NOMO-1 treated with DMSO at 0.1 percent for 48 hours (cell line): ENCODE results near the gene TTC31.
"Not testable (repeated sequence)": the region's sequence is repeated elsewhere in the genome, so short reads cannot be mapped to it uniquely, and the experiment has no call there.

Source experiments
- DNase-seq: peaks from one replicate; lab custom pipeline; 2025; ENCODE audit not compliant: unreplicated experiment; lab: John Stamatoyannopoulos, UW

The TTC31 gene

DNA sequence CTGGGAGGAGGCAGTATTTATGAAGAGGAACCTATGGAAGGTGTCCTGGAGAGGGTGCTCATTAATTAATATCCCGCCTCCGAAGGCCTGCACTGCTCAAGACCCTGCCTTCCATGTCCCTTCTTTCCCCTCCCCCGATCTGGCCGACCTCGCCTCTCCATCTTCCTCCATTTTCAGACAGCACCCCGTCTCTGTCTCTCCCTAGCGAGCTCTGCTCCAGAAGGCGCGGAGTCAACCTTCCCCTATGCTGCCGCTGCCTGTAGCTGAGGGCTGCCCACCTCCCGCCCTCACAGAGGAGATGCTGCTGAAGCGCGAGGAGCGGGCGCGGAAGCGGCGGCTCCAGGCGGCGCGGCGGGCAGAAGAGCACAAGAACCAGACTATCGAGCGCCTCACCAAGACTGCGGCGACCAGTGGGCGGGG, 25.7 kb upstream of the TTC31 start:
- DNase-seq: peak; percentile 45

DNA sequence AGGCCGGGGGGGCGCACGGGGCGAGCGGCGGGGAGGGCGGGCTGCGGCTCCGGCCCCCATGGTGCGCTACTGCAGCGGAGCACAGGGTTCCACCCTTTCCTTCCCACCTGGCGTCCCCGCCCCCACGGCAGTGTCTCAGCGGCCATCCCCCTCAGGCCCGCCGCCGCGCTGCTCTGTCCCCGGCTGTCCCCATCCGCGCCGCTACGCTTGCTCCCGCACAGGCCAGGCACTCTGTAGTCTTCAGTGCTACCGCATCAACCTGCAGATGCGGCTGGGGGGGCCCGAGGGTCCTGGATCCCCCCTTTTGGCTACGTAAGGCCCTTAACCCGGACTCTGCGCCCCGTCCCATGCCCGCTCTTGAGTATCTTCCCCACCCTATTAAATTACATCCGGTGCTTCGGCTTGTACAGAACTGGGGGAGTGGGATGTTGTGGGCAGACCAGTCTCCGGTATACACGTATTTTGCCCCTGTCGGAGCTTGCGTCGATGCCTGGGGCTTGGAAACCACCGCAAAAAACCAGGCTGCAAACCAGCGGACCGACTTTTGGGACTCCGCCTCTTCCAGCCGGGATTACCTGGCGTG, 25.2 kb upstream of the TTC31 start:
- no peak for DNase-seq

DNA sequence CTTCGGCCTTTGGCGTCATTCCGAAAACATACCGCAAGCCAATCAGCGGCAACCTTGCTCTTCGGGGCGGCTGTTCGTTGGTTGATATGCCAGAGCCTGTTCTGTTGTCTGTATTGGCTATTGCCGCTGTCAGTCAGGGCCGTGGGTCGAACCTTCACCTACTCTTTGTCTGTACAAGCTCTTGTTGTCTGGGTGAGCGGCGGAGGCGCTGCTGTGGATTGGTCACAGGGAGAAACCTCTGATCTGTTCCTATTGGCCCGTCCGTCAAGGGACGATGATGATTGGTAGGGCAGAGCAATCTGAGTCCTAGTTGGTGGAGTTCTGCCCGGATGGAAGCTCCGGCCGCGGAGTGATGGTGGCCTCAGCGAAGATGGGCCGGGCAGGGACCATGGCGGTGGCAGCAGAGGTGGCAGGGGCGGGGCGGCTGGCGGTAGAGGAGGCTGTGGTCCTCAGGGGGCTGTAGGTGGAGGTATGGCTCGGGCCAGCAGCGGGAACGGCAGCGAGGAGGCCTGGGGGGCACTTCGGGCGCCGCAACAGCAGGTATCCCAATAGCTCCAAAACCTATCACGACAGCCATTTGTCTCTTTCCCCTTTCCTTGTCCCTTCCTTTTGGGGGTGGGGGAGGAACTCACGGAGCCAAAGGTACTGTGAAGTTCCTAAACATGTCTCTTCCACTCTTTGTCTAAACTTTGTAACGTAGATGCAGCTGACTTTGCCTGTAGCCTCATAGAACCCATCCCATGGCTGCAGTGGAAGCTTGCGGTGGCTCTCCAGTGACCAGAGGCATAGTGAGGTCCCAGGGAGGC, 24.5 kb upstream of the TTC31 start, which contains the start of gene WBP1:
Gene WBP1, plus strand, starts transcription at position 307 of the 806 bp plus-strand sequence. Its CDS starts 165 bp downstream, at position 472.
- DNase-seq: peak; percentile 100

DNA sequence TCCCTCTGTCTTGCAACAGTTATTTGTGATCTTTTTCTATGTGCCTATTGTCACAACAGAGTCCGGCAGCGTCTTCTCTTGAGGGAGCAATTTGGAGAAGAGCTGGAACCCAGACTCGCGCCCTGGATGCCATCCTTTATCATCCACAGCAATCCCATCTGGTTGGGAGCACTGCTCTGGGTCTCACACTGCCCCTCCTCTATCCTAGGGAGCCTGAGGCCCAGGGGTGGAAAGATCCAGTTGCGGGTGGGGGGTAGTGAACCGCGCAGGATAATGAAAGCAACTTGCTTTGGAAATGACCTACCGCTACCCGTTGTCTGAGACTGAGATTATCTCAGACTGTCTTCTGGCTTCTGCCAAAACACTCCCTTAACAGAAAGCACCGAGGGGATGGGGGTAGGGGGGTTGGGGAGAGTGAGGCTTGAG, 23.9 kb upstream of the TTC31 start:
- no peak for DNase-seq

DNA sequence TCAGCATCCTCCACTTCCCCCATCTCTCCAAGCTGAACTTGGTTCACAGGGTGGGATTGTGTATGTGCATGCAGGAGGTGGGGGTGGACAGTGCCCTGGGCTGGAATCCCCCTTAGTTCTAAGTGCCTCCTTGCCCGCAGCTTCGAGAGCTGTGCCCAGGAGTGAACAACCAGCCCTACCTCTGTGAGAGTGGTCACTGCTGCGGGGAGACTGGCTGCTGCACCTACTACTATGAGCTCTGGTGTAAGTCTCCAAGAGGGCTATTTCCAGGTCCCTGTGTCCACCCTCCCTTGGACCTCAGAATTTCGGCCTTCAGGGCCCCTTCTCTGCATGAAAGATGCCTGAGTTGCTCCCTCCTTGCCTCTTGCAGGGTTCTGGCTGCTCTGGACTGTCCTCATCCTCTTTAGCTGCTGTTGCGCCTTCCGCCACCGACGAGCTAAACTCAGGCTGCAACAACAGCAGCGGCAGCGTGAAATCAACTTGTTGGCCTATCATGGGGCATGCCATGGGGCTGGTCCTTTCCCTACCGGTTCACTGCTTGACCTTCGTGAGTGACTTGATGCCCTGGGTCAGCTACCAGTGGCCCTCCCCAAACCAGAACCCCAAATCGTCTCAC, 23.3 kb upstream of the TTC31 start:
- DNase-seq: not testable (repeated sequence)

DNA sequence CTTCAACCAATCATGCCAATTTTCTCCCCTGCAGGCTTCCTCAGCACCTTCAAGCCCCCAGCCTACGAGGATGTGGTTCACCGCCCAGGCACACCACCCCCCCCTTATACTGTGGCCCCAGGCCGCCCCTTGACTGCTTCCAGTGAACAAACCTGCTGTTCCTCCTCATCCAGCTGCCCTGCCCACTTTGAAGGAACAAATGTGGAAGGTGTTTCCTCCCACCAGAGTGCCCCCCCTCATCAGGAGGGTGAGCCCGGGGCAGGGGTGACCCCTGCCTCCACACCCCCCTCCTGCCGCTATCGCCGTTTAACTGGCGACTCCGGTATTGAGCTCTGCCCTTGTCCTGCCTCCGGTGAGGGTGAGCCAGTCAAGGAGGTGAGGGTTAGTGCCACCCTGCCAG, 22.7 kb upstream of the TTC31 start:
- DNase-seq: not testable (repeated sequence)

GRCh38 chr2:74461187-74462053, 21.5 kb upstream of the TTC31 start:
- DNase-seq: no peak

- no peak for DNase-seq
Observed at GRCh38 chr2:74462054-74462785, 20.7 kb upstream of the TTC31 start.

DNA sequence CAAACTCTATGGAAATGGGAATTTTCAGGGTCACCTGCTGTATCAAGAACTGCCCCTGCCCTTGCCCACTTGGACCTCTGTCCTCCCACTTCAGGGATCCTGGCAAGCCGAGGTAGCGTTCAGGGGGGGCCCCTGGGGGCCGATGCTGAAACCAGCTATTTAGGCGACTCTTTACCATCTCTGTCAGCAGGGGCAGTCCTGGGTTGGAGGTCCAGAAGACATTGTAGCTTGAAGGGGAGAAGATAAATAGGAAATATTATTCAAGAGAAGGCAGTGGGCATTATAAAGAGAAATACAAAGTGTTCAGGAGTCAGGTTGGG, 20.1 kb upstream of the TTC31 start:
- DNase-seq: no peak

DNA sequence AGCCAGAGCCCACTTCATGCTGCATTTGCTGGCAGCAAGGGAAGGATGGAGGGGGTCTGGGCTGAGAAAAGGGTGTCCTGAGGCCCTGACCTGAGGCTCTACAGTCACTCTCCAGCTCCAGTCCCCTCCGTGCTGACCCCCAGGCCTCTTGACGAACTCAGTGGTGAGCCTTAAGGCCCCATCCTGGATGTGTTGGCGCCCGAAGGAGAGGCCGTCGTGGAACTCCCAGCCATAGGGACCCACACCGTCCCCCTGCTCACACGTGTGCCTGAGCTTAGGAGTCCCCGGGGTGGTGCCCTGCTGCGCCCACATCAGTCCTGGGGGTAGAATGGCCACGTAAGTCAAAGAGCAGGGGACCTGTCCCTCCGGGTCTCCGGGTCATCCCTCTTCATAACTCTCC, 18.5 kb upstream of the TTC31 start:
- no peak for DNase-seq

DNA sequence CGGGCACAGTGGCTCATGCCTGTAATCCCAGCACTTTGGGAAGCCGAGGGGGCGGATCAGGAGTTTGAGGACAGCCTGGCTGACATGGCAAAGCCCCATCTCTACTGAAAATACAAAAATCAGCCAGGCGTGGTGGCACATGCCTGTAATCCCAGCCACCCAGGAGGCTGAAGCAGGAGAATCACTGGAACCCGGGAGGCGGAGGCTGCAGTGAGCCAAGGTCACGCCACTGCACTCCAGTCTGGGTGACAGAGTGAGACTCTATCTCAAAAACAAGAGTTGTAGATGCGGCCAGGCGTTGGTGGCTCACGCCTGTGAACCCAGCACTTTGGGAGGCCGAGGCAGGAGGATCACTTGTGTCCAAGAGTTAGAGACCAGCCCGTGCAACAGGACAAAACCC, 12.1 kb upstream of the TTC31 start:
- DNase-seq: not testable (repeated sequence)

GRCh38 chr2:74471332-74472065, 11.4 kb upstream of the TTC31 start:
- no peak for DNase-seq

- peak; percentile 89 for DNase-seq
Observed at GRCh38 chr2:74472086-74472944, 10.6 kb upstream of the TTC31 start, which contains the start of gene MRPL53. Gene MRPL53 (minus strand): TSS chr2:74472680. CDS start chr2:74472660, 20 bp downstream.

DNA sequence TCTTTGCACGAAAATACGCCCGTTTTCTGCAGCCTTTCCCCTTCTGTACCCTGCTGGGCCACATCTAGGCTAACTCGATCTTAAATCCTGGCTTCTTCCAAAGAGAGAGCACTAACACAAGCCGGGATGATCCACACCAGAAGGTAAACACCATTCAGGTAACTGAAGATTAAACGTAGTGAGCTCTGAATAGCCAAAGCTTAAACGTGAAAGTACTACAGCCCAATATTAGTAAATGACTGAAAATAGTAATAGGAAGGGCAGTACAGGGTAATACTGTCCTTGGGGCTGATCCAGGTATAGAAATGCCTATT, 10.0 kb upstream of the TTC31 start:
- no peak for DNase-seq

DNA sequence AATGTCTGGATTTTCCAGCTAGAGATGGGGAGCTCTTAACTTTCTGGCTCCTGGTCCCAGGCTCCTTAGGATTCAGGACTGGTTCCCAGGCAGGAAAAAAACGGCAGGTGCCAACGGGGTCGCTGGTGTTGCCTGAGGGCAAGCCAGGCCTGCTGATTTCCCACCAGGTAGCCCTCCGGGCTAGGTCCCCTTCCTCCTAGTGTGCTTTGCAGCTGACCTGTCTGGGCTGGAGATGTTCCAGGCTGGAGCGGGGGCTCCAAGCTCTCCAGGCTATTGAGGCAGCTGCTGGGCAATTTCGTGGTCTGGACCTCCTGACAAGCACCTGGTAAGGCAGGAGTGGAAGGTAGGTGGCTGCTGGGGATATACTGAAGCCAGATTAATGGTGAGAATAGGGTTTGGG, 8.4 kb upstream of the TTC31 start:
- DNase-seq: no peak

DNA sequence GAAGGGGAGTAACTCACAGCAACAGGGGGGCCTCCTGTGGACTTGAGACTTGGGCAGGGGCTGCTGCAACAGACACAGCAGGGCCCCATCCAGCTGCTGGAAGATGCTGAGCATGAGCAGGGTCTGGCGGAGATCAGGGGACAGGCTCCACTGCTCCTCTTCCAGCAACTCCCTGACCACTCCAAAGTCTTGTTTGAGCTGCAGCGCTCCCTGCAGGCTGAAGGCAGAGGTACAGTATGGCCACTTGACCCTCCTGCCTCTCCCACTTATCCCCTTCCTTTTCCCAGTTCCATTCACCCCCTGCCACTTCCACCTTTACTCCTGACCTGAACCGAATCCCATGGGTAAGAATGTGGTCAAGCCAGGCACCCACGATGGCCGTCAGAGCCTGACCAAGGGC, 8.0 kb upstream of the TTC31 start:
- no peak for DNase-seq

- DNase-seq: no peak
Observed at GRCh38 chr2:74481431-74481830, 1.4 kb upstream of the TTC31 start.

GRCh38 chr2:74481961-74482800, 700 bp upstream of the TTC31 start:
- peak; percentile 71 for DNase-seq
